GM19035 (cell line): ENCODE data around the gene MLLT1.

Experiments used
- ATAC-seq: cut with Tn5 transposase; IDR thresholded peaks from one replicate; pipeline ENCODE4 v1.9.1; 2021; ENCODE audit not compliant: unreplicated experiment

MLLT1 gene

GRCh38 chr19:6260376-6260775 is 19.4 kb downstream of the MLLT1 start:
- ATAC-seq, result no peak

- ATAC-seq, result no peak
Observed at GRCh38 chr19:6259312-6259861, 20.4 kb downstream of the MLLT1 start.

- no peak for ATAC-seq
Observed at GRCh38 chr19:6258812-6259311, 20.9 kb downstream of the MLLT1 start.

- ATAC-seq, result no peak
Observed at GRCh38 chr19:6253954-6254733, 25.6 kb downstream of the MLLT1 start.

- ATAC-seq, result no peak
Observed at GRCh38 chr19:6252066-6252465, 27.7 kb downstream of the MLLT1 start.

- no peak for ATAC-seq
Observed at GRCh38 chr19:6250909-6251308, 28.9 kb downstream of the MLLT1 start.

- ATAC-seq, result no peak
Observed at GRCh38 chr19:6250024-6250615, 29.7 kb downstream of the MLLT1 start.

GRCh38 chr19:6249296-6249695 is 30.5 kb downstream of the MLLT1 start:
- no peak for ATAC-seq

- ATAC-seq, result no peak
Observed at GRCh38 chr19:6248844-6249243, 30.9 kb downstream of the MLLT1 start.

- ATAC-seq, result no peak
Observed at GRCh38 chr19:6248341-6248740, 31.4 kb downstream of the MLLT1 start.

- no peak for ATAC-seq
Observed at GRCh38 chr19:6247007-6247288, 32.8 kb downstream of the MLLT1 start.

- ATAC-seq, result no peak
Observed at GRCh38 chr19:6246174-6247006, 33.4 kb downstream of the MLLT1 start.

- ATAC-seq, result no peak
Observed at GRCh38 chr19:6242677-6243076, 37.1 kb downstream of the MLLT1 start.

- ATAC-seq, result no peak
Observed at GRCh38 chr19:6241680-6242377, 37.9 kb downstream of the MLLT1 start.

- ATAC-seq, result no peak
Observed at GRCh38 chr19:6241056-6241455, 38.7 kb downstream of the MLLT1 start.

GRCh38 chr19:6239871-6240676 is 39.7 kb downstream of the MLLT1 start:
- no peak for ATAC-seq

GRCh38 chr19:6239401-6239844 is 40.4 kb downstream of the MLLT1 start:
- no peak for ATAC-seq

GRCh38 chr19:6238643-6239281 is 41.0 kb downstream of the MLLT1 start:
- no peak for ATAC-seq

- no peak for ATAC-seq
Observed at GRCh38 chr19:6238256-6238642, 41.5 kb downstream of the MLLT1 start.
